K562 (cell line): Measurements from ENCODE around the gene DCPS. TPM values are rescaled to one million over a fixed set of nuclear protein-coding genes. Genes with fewer than 3 reads are reported as not detected.

Experiments
- ATAC-seq: fragments of 200-7000 bp; cut with Tn5 transposase; 3 replicates; pipeline ENCODE4 v1.9.1; 2020; ENCODE audit warnings: moderate library complexity
- BruUV-seq: library from RNA; stranded (reverse); fragments of 400-500 nt; replicated peaks from 2 replicates; lab custom pipeline; 2021; lab: Mats Ljungman, UMichigan
- CTCF ChIA-PET: fragments of 300-600 bp; formaldehyde crosslinking; extraction: SDS; loops from one replicate; lab custom pipeline; 2021; ENCODE audit warnings: low intra/inter-chr PET ratio; lab: Yijun Ruan, JAX
- POLR2A ChIA-PET: fragments of 300-600, 350-650 bp; sonication (Branson Sonifier 250); formaldehyde crosslinking; extraction: SDS; loops from one replicate; lab custom pipeline; 2021; ENCODE audit warnings: antibody characterized with exemption, inconsistent platforms; lab: Yijun Ruan, JAX
- DNase-seq, 4 experiments: peaks; one replicate each; pipeline versions ENCODE4 v3.0.0 to v3.0.0-alpha.2; 2011 to 2018; ENCODE audit warnings: low spot score in 3 of 4, mixed read lengths in 3 of 4; ENCODE audit errors: extremely low read depth in 1 of 4
- FAIRE-seq: peaks from 2 replicates; lab custom pipeline; 2011; peaks lifted over from hg19 to GRCh38; lab: Jason Lieb, UNC
- H2AFZ ChIP-seq: 2 replicates; pipeline ENCODE4 v1.6.0; 2011; ENCODE audit warnings: low read depth, low read length, control low read depth, inconsistent platforms
- H3K27ac ChIP-seq: fragments of 200-600 bp; 3 replicates; pipeline ENCODE4 v1.8.0; 2011; ENCODE audit warnings: low read depth, mild to moderate bottlenecking, control low read depth, inconsistent platforms, low read length, moderate library complexity, mixed read lengths; ENCODE audit errors: extremely low read depth
- H3K27me3 ChIP-seq, 2 experiments: fragments of 300-600 bp in 1 of 2; 2 replicates in 1 of 2; 3 replicates in 1 of 2; pipeline versions ENCODE4 v1.6.0 to v1.8.0; 2011; ENCODE audit warnings: inconsistent platforms in 2 of 2, low read length in 2 of 2, mild to moderate bottlenecking in 1 of 2, mixed read lengths in 1 of 2, moderate library complexity in 1 of 2; ENCODE audit not compliant: control insufficient read depth in 2 of 2, insufficient read depth in 2 of 2
- H3K36me3 ChIP-seq: fragments of 300-600 bp; 3 replicates; pipeline ENCODE4 v1.8.0; 2011; ENCODE audit warnings: mild to moderate bottlenecking, low read length, inconsistent platforms; ENCODE audit not compliant: control insufficient read depth, insufficient read depth
- H3K4me1 ChIP-seq, 2 experiments: fragments of 200-600 bp in 1 of 2; replicated peaks in 1 of 2; 2 replicates in 1 of 2; 3 replicates in 1 of 2; pipeline versions ENCODE4 v1.5.1 to v1.8.0; 2011; ENCODE audit warnings: inconsistent platforms in 2 of 2, low read length in 2 of 2, mild to moderate bottlenecking in 1 of 2, mixed read lengths in 1 of 2, moderate library complexity in 1 of 2; ENCODE audit not compliant: control insufficient read depth in 2 of 2, insufficient read depth in 2 of 2
- H3K4me2 ChIP-seq: 2 replicates; pipeline ENCODE4 v1.6.1; 2011; ENCODE audit warnings: low read length, control low read depth, inconsistent platforms, mixed read lengths; ENCODE audit not compliant: insufficient read depth
- H3K4me3 ChIP-seq: fragments of 200-600 bp; sonication (generic), shearing (Covaris generic); 2 replicates; pipeline ENCODE4 v1.5.1; 2016; ENCODE audit warnings: control low read depth, inconsistent platforms
- H3K79me2 ChIP-seq: fragments of 200-600 bp; 3 replicates; pipeline ENCODE4 v1.8.0; 2011; ENCODE audit warnings: low read length, inconsistent platforms; ENCODE audit not compliant: control insufficient read depth, insufficient read depth
- H3K9ac ChIP-seq, 2 experiments: 2 replicates each; pipeline versions ENCODE4 v1.6.0 to v1.6.1; 2011; ENCODE audit warnings: low read depth in 2 of 2, low read length in 2 of 2, control low read depth in 1 of 2, inconsistent platforms in 1 of 2, mild to moderate bottlenecking in 1 of 2, mixed read lengths in 1 of 2; ENCODE audit not compliant: insufficient read depth in 1 of 2
- H3K9me1 ChIP-seq: one replicate; pipeline ENCODE4 v1.6.0; 2011; ENCODE audit warnings: inconsistent platforms, mild to moderate bottlenecking, low read length, moderate library complexity; ENCODE audit not compliant: control insufficient read depth, insufficient read depth
- H3K9me3 ChIP-seq: replicated peaks from 2 replicates; pipeline ENCODE4 v1.5.1; 2011; ENCODE audit warnings: low read depth, low read length, inconsistent platforms; ENCODE audit not compliant: control insufficient read depth, insufficient read depth
- H4K20me1 ChIP-seq: replicated peaks from 2 replicates; pipeline ENCODE4 v1.6.1; 2011; ENCODE audit warnings: low read length, inconsistent platforms, mixed read lengths; ENCODE audit not compliant: control insufficient read depth, insufficient read depth
- EZH2 ChIP-seq: IDR thresholded peaks from 2 replicates; pipeline ENCODE4 v1.6.1; 2012; ENCODE audit warnings: low read depth, mild to moderate bottlenecking, inconsistent platforms, low read length, borderline replicate concordance
- ZNF354B ChIP-seq: fragments of 250-450 bp; sonication (Bioruptor Pico); IDR thresholded peaks from 2 replicates; pipeline ENCODE4 v1.4.0; 2020
- WGBS: fragments of 100-300 bp; shearing (Covaris generic); methylation state at CpG from one replicate; pipeline ENCODE4 v1.1.6; 2016; ENCODE audit warnings: low coverage, mixed read lengths; ENCODE audit not compliant: insufficient coverage; ENCODE audit errors: missing lambda C conversion rate; 5-methylcytosine and 5-hydroxymethylcytosine counted together
- in situ Hi-C: fragments of 300-500 bp; cut with MboI; formaldehyde crosslinking; loops from 4 replicates; pipeline ENCODE4 v1.15.0; 2018; ENCODE audit warnings: inconsistent platforms, mixed read lengths
- intact Hi-C: fragments of 100-400 bp; cut with micrococcal nuclease; formaldehyde crosslinking; loops from 2 replicates; pipeline ENCODE4 v1.14.2; 2022
- polyA plus RNA-seq, 8 experiments: library from polyadenylated mRNA; depleted of rRNA in 4 of 8; stranded (reverse) in 5 of 8; unstranded in 3 of 8; fragments of >200 nt; fragmentation: Nextera tagmentation in 2 of 8; fragmentation: Illumina TruSeq in 1 of 8; extraction: Ambion mirVana in 2 of 8; extraction: Trizol in 1 of 8; gene quantifications; 2 replicates each; pipeline versions ENCODE4 v1.2.1 to v1.2.3, GENCODE V29; 2011 to 2014; ENCODE audit warnings: inconsistent platforms in 1 of 8, missing spikeins in 1 of 8
- total RNA-seq, 7 experiments: library from RNA; depleted of rRNA in 6 of 7; stranded (reverse); fragments of >200 nt in 6 of 7; fragmentation: Illumina TruSeq in 2 of 7; extraction: Trizol in 2 of 7; gene quantifications; 2 replicates each; pipeline versions ENCODE4 v1.2.1 to v1.2.3, GENCODE V29; 2011 to 2021; ENCODE audit warnings: low replicate concordance in 1 of 7
- TF ChIP-seq, protein P1 (sequence below): fragments of 450-650 bp; IDR thresholded peaks from 2 replicates; pipeline ENCODE4 v1.6.1; 2017; ENCODE audit warnings: antibody characterized with exemption, mild to moderate bottlenecking

The DCPS gene
- total and polyA plus RNA-seq, 9 of the 15 experiments (the other 6 are each of a cell fraction or from before 2014, with no cell fraction given), result 8.7 to 38.1 (median 17.9) TPM

DNA sequence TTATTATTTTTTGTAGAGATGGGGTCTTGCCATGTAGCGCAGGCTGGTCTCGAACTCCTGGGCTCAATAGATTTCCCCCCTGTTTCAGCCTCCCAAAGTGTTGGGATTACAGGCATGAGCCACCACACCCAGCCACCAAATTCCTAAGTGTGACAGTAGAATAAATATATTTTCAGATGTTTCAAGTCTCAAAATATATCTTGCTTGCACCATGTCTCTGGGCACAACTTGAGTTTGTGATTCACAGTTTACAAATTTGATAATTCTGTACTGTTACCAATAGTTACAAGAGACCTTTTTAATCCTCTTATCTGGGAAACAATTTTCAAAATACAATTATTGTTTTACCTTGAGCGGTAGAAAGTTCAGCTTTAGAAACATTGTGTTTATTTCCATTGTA is 19.1 kb downstream of the DCPS start (continued):
- TF ChIP-seq, protein P1, sequence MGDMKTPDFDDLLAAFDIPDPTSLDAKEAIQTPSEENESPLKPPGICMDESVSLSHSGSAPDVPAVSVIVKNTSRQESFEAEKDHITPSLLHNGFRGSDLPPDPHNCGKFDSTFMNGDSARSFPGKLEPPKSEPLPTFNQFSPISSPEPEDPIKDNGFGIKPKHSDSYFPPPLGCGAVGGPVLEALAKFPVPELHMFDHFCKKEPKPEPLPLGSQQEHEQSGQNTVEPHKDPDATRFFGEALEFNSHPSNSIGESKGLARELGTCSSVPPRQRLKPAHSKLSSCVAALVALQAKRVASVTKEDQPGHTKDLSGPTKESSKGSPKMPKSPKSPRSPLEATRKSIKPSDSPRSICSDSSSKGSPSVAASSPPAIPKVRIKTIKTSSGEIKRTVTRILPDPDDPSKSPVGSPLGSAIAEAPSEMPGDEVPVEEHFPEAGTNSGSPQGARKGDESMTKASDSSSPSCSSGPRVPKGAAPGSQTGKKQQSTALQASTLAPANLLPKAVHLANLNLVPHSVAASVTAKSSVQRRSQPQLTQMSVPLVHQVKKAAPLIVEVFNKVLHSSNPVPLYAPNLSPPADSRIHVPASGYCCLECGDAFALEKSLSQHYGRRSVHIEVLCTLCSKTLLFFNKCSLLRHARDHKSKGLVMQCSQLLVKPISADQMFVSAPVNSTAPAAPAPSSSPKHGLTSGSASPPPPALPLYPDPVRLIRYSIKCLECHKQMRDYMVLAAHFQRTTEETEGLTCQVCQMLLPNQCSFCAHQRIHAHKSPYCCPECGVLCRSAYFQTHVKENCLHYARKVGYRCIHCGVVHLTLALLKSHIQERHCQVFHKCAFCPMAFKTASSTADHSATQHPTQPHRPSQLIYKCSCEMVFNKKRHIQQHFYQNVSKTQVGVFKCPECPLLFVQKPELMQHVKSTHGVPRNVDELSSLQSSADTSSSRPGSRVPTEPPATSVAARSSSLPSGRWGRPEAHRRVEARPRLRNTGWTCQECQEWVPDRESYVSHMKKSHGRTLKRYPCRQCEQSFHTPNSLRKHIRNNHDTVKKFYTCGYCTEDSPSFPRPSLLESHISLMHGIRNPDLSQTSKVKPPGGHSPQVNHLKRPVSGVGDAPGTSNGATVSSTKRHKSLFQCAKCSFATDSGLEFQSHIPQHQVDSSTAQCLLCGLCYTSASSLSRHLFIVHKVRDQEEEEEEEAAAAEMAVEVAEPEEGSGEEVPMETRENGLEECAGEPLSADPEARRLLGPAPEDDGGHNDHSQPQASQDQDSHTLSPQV, result no peak

DNA sequence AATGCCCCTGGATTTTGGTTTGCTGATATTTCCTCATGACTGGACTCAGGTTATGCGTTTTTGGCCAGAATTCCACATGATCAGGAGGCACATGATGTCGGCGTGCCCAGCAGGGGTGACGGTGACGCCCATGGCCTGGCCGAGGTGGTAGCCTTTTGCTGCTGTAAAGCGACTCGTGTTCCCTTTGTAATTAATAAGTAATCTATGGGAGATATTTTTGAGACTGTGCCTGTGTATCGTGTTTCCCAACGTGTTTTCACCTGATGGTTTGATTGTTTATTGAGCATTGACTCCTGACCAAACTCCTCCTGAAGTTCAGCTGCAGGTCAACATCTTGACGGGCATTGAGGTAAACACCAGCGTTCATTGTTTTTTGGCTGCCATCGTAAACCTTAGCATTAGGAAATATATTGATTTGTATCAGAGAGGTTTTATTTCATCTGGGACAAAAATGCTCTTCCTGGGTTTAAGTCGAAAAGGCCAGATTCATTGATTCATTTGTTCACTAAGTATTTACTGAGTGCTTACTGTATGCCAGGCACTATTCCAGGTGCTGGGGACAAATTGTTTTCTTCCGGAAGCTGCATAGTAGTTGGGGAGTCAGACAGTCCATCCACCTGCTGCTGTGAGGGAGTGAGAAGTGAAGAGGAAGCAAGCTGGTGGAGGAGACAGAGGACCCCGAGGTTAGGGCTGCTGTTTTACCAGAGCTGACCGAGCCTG is 23.6 kb downstream of the DCPS start:
- BruUV-seq, result no TSS peak
- no peak for FAIRE-seq
- H3K27me3 ChIP-seq, result no peaks in the 10 kb centered on the region
- no peak overlapping the region for H3K4me2 ChIP-seq
- H4K20me1 ChIP-seq, result no peaks in the 10 kb centered on the region
- in situ Hi-C loops, result no loop called here
- no peaks in the 10 kb centered on the region for H3K9me3 ChIP-seq
- H3K27ac ChIP-seq, result no peak overlapping the region
- no peak overlapping the region for H3K4me3 ChIP-seq
- no peaks in the 10 kb centered on the region for H3K9me1 ChIP-seq
- intact Hi-C loops, result no loop called here
- ChIA-PET CTCF (no interaction called here), POLR2A (interaction anchor here (0.7 kb wide), 2 partner anchors 22 to 130 kb away, joined by 3 read pairs; no protein-coding TSS in a partner anchor)
- H2AFZ ChIP-seq, result no peak overlapping the region
- H3K4me1 ChIP-seq, result peaks cover 0 to 9% of the 10 kb centered on the region in 2 experiments; a peak in 1 of 5 replicates
- no peak for TF ChIP-seq ZNF354B
- TF ChIP-seq EZH2, result no peak
- TF ChIP-seq, all 486 proteins: peak for 0
- no peak for ATAC-seq
- no peak for DNase-seq
- WGBS, result 77% methylated on average over 17 of the region's 17 CpGs
- Histone ChIP-seq H3K36me3 (peaks cover 4% of the 10 kb centered on the region; the same call in 2 of the 3 replicates), H3K79me2 (no peaks in the 10 kb centered on the region), H3K9ac (peak overlapping the region in 1 of 2 experiments; percentile 43; a peak in 1 of 4 replicates)
